Keratinocyte (primary cell): ENCODE measurements around the gene SLC35D2. TPM values are rescaled to one million over a fixed set of nuclear protein-coding genes. Genes with fewer than 3 reads are reported as not detected.
A peak's percentile ranks its signal among the peaks of the same experiment; 100 is the strongest.

Source experiments
- DNase-seq: peaks from one replicate; pipeline ENCODE4 v3.0.0-alpha.2; 2011; ENCODE audit warnings: low read depth, missing footprints, low spot score
- FAIRE-seq: peaks from 2 replicates; lab custom pipeline; 2011; peaks lifted over from hg19 to GRCh38; lab: Jason Lieb, UNC
- H2AFZ ChIP-seq: 2 replicates; pipeline ENCODE4 v1.6.0; 2012; ENCODE audit warnings: low read length, control low read depth, inconsistent platforms; ENCODE audit not compliant: control insufficient read depth
- H3K27ac ChIP-seq: 2 replicates; pipeline ENCODE4 v1.5.1; 2011; ENCODE audit warnings: low read length; ENCODE audit not compliant: control insufficient read depth, insufficient read depth
- H3K27me3 ChIP-seq: 3 replicates; pipeline ENCODE4 v1.6.0; 2011; ENCODE audit warnings: low read length; ENCODE audit not compliant: control insufficient read depth, insufficient read depth; ENCODE audit errors: extremely low read depth
- H3K36me3 ChIP-seq, 2 experiments: 2 replicates in 1 of 2; 3 replicates in 1 of 2; pipeline ENCODE4 v1.5.1; 2011; ENCODE audit warnings: low read length in 2 of 2, mild to moderate bottlenecking in 1 of 2; ENCODE audit not compliant: control insufficient read depth in 2 of 2, insufficient read depth in 2 of 2; ENCODE audit errors: extremely low read depth in 1 of 2
- H3K4me1 ChIP-seq: 3 replicates; pipeline ENCODE4 v1.5.1; 2011; ENCODE audit warnings: low read length; ENCODE audit not compliant: control insufficient read depth, insufficient read depth; ENCODE audit errors: extremely low read depth
- H3K4me2 ChIP-seq: 3 replicates; pipeline ENCODE4 v1.6.0; 2011; ENCODE audit warnings: low read depth, low read length; ENCODE audit not compliant: control insufficient read depth, insufficient read depth; ENCODE audit errors: extremely low read depth
- H3K4me3 ChIP-seq, 3 experiments: fragments of 200-600 bp in 1 of 3; sonication (generic) in 1 of 3; 2 replicates in 2 of 3; 3 replicates in 1 of 3; pipeline ENCODE4 v1.5.1; 2011 to 2016; ENCODE audit warnings: low read length in 3 of 3, mild to moderate bottlenecking in 3 of 3, control low read depth in 2 of 3, inconsistent platforms in 1 of 3, low read depth in 1 of 3, mixed read lengths in 1 of 3, mixed run types in 1 of 3, moderate library complexity in 1 of 3; ENCODE audit not compliant: control insufficient read depth in 2 of 3, insufficient read depth in 2 of 3; ENCODE audit errors: extremely low read depth in 1 of 3
- H3K79me2 ChIP-seq: 2 replicates; pipeline ENCODE4 v1.6.0; 2012; ENCODE audit warnings: low read length; ENCODE audit not compliant: control insufficient read depth, insufficient read depth
- H3K9ac ChIP-seq: 3 replicates; pipeline ENCODE4 v1.6.0; 2011; ENCODE audit warnings: low read length; ENCODE audit not compliant: control insufficient read depth, insufficient read depth; ENCODE audit errors: extremely low read depth
- H3K9me1 ChIP-seq: 3 replicates; pipeline ENCODE4 v1.6.0; 2011; ENCODE audit warnings: low read length; ENCODE audit not compliant: control insufficient read depth, insufficient read depth; ENCODE audit errors: extremely low read depth
- H3K9me3 ChIP-seq: 2 replicates; pipeline ENCODE4 v1.5.1; 2012; ENCODE audit warnings: low read depth, low read length; ENCODE audit not compliant: control insufficient read depth
- H4K20me1 ChIP-seq: 3 replicates; pipeline ENCODE4 v1.6.0; 2011; ENCODE audit warnings: low read length; ENCODE audit not compliant: control insufficient read depth, insufficient read depth; ENCODE audit errors: extremely low read depth
- EZH2 ChIP-seq: IDR thresholded peaks from one replicate; pipeline ENCODE4 v1.6.1; 2012; ENCODE audit warnings: inconsistent platforms, mild to moderate bottlenecking, low read length, moderate library complexity
- dilution Hi-C: fragments of 300-500 bp; cut with MboI; formaldehyde crosslinking; loops from one replicate; pipeline ENCODE4 v1.7.0; 2020; ENCODE audit warnings: low sequenced_read_pairs; ENCODE audit not compliant: extremely low pct_ligation_motif_present
- polyA plus RNA-seq, 5 experiments: library from polyadenylated mRNA; depleted of rRNA in 3 of 5; stranded (reverse) in 3 of 5; stranded (forward) in 1 of 5; unstranded in 1 of 5; fragments of >200 nt; gene quantifications; 1 replicate in 1 of 5; 2 replicates in 3 of 5; 3 replicates in 1 of 5; pipeline versions ENCODE4 v1.2.1 to v1.2.3, GENCODE V29; 2011 to 2012; ENCODE audit warnings: missing spikeins in 2 of 5, low read depth in 1 of 5, low replicate concordance in 1 of 5
- TF ChIP-seq, protein P1 (sequence below), 3 experiments: IDR thresholded peaks in 1 of 3; conservative IDR thresholded peaks in 1 of 3; optimal IDR thresholded peaks in 1 of 3; 2 replicates in 2 of 3; 3 replicates in 1 of 3; pipeline versions ENCODE3 to v1.5.1; 2011; ENCODE audit warnings: low read length in 3 of 3, mild to moderate bottlenecking in 3 of 3, moderate library complexity in 2 of 3, control low read depth in 1 of 3, inconsistent platforms in 1 of 3; ENCODE audit not compliant: insufficient read depth in 2 of 3; ENCODE audit errors: extremely low read depth in 1 of 3

SLC35D2 gene
- polyA plus RNA-seq, 1 donor (not counting 4 experiments of a cell fraction or from before 2014, with no cell fraction given), result 20.4 TPM

DNA sequence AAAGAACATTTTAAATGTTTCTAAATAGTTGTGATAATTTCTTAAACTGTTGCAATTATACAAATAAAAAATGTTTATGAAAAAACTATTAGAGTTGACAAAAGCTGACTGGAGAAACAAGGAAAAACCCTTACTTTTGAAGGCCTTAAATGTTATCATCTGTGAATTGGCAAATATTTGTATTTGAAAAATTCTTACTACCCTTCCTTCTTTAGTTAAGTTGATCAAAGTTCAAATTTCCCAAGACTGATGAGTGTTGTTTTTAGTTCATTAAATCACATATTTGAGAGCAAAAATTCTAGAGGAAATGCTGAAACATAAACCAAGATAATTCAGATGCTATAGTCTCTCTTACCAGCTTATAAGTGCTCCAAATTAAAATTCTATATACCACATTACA is 2.6 kb upstream of the SLC35D2 start:
- Histone ChIP-seq H3K4me3 (no peak overlapping the region), H4K20me1 (no peaks in the 10 kb centered on the region), H2AFZ (no peak overlapping the region), H3K9ac (no peak overlapping the region), H3K4me1 (peaks cover 18% of the 10 kb centered on the region), H3K4me2 (no peak overlapping the region), H3K36me3 (peaks cover 0 to 5% of the 10 kb centered on the region in 2 experiments), H3K9me3 (no peaks in the 10 kb centered on the region), H3K79me2 (peaks cover 10% of the 10 kb centered on the region), H3K27ac (no peak overlapping the region), H3K9me1 (peaks cover 2% of the 10 kb centered on the region), H3K27me3 (no peaks in the 10 kb centered on the region)
- DNase-seq (no peak), FAIRE-seq (no peak)
- TF ChIP-seq, protein P1, sequence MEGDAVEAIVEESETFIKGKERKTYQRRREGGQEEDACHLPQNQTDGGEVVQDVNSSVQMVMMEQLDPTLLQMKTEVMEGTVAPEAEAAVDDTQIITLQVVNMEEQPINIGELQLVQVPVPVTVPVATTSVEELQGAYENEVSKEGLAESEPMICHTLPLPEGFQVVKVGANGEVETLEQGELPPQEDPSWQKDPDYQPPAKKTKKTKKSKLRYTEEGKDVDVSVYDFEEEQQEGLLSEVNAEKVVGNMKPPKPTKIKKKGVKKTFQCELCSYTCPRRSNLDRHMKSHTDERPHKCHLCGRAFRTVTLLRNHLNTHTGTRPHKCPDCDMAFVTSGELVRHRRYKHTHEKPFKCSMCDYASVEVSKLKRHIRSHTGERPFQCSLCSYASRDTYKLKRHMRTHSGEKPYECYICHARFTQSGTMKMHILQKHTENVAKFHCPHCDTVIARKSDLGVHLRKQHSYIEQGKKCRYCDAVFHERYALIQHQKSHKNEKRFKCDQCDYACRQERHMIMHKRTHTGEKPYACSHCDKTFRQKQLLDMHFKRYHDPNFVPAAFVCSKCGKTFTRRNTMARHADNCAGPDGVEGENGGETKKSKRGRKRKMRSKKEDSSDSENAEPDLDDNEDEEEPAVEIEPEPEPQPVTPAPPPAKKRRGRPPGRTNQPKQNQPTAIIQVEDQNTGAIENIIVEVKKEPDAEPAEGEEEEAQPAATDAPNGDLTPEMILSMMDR (optimal IDR thresholded peaks at IDR 0.05 in 1 of 3, IDR thresholded peaks at IDR 0.05 in 1 of 3, conservative IDR thresholded peaks at IDR 0.05 in 1 of 3; ENCODE audit: extremely low read depth in 1 of 3, insufficient read depth in 2 of 3, low read length in 3 of 3), result no peak
- TF ChIP-seq EZH2, result no peak
- dilution Hi-C loops, result no loop called here

DNA sequence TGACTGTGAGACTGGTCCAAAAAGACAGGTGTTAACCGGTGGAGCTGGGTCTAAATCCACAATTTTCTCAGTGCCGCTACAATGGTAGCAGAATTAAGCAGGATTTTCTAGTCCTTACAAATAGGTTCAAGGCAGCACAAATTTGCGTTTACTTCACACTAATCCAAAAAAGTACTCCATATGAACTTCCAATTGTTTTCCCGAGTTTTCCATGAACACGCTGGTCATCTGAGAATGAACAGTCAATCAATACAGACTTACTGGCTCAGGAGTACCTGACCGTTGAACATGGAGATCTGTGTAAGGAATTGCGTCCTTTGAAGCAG is 709 bp downstream of the SLC35D2 start:
- H4K20me1 ChIP-seq, result no peaks in the 10 kb centered on the region
- no peak for FAIRE-seq
- TF ChIP-seq, protein P1 (optimal IDR thresholded peaks at IDR 0.05 in 1 of 3, IDR thresholded peaks at IDR 0.05 in 1 of 3, conservative IDR thresholded peaks at IDR 0.05 in 1 of 3; ENCODE audit: extremely low read depth in 1 of 3, insufficient read depth in 2 of 3, low read length in 3 of 3), result no peak
- TF ChIP-seq EZH2, result no peak
- H3K27me3 ChIP-seq, result no peaks in the 10 kb centered on the region
- peak overlapping the region; percentile 70 for H3K27ac ChIP-seq
- H3K36me3 ChIP-seq, result peaks cover 0 to 4% of the 10 kb centered on the region in 2 experiments
- peak overlapping the region; percentile 77 for H2AFZ ChIP-seq
- peaks cover 14% of the 10 kb centered on the region for H3K79me2 ChIP-seq
- peaks cover 20% of the 10 kb centered on the region for H3K4me1 ChIP-seq
- H3K4me3 ChIP-seq, result peak overlapping the region; percentile 65 to 92 (median 90)
- H3K9ac ChIP-seq, result peak overlapping the region; percentile 76
- peaks cover 2% of the 10 kb centered on the region for H3K9me1 ChIP-seq
- DNase-seq, result no peak
- dilution Hi-C loops, result no loop called here
- H3K9me3 ChIP-seq, result no peaks in the 10 kb centered on the region
- peak overlapping the region; percentile 98 for H3K4me2 ChIP-seq
